GM12873 (cell line): ENCODE data around the gene RIMBP2.

Experiments used
- CTCF ChIP-seq: IDR thresholded peaks from 2 replicates; pipeline ENCODE4 v1.5.1; 2012; ENCODE audit warnings: low read depth, mild to moderate bottlenecking, moderate library complexity, low read length, control low read depth; ENCODE audit not compliant: insufficient read depth; ENCODE audit errors: missing control alignments

Gene RIMBP2

GRCh38 chr12:130479401-130480125 lies 236.5 kb downstream of the RIMBP2 start:
- no peak for TF ChIP-seq CTCF

GRCh38 chr12:130478786-130479185 lies 237.3 kb downstream of the RIMBP2 start:
- no peak for TF ChIP-seq CTCF

- no peak for TF ChIP-seq CTCF
Observed at GRCh38 chr12:130477701-130478100, 238.4 kb downstream of the RIMBP2 start.

GRCh38 chr12:130477266-130477665 lies 238.8 kb downstream of the RIMBP2 start:
- TF ChIP-seq CTCF = no peak

GRCh38 chr12:130476451-130477135 lies 239.5 kb downstream of the RIMBP2 start:
- TF ChIP-seq CTCF = no peak

GRCh38 chr12:130474599-130475269 lies 241.4 kb downstream of the RIMBP2 start:
- TF ChIP-seq CTCF = no peak

- no peak for TF ChIP-seq CTCF
Observed at GRCh38 chr12:130473266-130473665, 242.8 kb downstream of the RIMBP2 start.
